RKO (cell line): ENCODE measurements around the gene CDC20B.
A peak's percentile ranks its signal among the peaks of the same experiment; 100 is the strongest.
"Not testable (repeated sequence)": the region's sequence is repeated elsewhere in the genome, so short reads cannot be mapped to it uniquely, and the experiment has no call there.

Experiments used
- DNase-seq: peaks from one replicate; pipeline ENCODE4 v3.0.0-alpha.2; 2016; ENCODE audit warnings: low spot score

Gene CDC20B

DNA sequence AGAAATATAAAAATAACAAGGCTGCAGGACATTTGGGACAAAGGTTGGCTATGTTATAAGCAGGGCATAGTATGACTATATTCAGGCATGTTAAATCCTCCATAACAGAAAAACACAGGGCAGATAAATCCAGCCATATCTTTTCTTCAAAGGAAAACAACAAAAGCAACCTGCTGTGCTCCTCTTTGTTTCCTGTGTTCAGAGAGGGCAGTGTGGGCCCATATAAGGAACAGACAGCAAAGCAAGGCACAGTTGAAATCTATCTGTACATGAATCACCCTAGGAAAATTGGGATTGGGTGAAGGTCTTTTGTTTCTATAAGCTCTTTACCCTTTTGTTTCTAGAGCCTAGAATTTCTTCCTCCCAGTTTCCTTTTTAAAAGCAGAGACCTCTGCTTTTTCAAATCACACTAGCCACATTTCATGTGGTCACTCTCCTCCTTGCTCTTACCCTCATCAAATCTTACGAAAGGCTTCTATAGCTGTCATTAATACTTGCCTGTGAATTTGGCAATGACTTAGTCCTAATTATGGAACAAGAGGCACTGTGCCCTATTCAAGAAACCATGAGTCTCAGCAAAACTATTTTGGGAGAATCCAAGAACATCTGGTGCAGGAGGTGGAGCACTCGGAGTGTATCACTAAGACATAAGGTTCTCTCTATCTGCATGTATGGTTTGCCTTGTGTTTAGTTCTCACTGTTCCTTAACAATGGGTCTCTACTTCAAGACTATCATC lies 68.8 kb downstream of the CDC20B start:
- no peak for DNase-seq

DNA sequence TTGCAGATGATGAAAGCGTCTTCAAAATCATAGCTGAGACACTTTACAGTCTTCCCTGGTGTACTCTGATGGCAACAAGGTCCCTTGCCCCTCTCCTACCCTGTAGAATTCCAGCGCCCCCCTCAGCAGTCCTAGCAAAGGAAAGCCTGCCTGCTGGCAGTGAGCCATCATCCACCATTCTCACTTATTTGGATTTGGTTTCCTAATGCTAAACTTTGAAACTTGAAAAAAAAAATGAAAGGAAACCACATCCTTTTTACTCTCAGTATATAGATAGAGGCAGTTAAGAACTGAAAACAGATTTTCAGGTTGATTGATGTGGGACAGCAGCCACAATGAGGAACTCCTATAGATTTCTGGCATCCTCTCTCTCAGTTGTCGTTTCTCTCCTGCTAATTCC lies 70.6 kb downstream of the CDC20B start, which contains the start of gene GZMA:
Gene GZMA, plus strand, starts transcription at position 299 of the 400 bp plus-strand sequence. Its CDS starts 37 bp downstream, at position 336.
- no peak for DNase-seq

DNA sequence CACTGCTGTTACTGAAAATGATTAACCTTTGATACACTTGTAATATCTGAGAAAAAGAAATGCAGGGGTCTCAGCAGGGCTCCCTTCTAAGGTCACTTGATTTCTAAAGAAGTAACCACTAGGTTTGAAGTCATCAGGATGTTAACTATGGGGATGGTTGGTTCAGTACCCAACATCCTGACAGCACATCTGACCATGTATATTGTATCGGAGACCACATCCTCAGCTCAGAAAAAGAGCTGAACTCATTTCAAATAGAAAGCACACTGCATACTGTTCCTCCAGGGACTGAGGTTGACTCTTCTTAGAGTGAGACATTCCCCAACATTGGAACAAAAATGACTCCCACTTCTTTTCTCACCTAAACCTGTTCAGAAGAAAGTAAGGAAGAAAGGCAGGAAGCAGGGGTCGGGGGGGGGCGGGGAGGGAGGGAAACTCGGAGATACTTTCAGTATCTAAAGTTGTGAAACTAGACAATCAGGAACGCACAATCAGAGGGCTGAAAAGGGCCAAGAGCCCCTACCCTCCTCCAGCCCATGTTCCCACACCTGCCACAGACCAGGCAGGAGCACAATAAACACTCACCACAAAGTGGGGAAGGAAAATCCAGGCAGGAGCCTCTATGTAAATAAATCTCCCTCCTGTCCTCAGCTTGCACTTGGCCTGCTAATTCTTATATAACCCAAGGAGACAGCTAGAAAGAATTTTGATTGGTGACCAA lies 71.3 kb downstream of the CDC20B start:
- DNase-seq = no peak

DNA sequence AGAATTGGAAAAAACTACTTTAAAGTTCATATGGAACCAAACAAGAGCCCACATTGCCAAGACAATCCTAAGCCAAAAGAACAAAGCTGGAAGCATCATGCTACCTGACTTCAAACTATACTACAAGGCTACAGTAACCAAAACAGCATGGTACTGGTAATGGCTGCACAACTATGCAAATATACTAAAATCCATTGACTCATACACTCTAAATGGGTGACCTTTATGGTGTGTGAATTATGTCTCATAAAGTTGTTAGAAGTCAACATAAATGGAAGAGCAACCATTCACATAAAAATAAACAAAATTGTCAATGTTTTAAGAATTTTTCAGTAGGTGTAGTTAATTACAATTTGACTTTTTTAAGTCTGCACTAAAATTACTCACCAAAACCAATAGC lies 71.8 kb downstream of the CDC20B start:
- DNase-seq = not testable (repeated sequence)

DNA sequence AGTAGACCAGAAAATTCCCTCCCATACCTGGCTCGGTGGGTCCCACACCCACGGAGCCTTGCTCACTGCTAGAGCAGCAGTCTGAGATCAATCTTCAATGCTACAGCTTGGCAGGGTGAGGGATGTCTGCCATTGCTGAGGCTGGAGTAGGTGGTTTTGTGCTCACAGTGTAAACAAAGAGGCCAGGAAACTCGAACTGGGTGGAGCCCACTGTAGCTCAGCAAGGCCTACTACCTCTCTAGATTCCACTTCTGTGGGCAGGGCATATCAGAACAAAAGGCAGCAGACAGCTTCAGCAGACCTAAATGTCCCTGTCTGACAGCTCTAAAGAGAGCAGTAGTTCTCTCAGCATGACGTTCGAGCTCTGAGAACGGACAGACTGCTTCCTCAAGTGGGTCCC lies 76.1 kb downstream of the CDC20B start:
- no peak for DNase-seq

DNA sequence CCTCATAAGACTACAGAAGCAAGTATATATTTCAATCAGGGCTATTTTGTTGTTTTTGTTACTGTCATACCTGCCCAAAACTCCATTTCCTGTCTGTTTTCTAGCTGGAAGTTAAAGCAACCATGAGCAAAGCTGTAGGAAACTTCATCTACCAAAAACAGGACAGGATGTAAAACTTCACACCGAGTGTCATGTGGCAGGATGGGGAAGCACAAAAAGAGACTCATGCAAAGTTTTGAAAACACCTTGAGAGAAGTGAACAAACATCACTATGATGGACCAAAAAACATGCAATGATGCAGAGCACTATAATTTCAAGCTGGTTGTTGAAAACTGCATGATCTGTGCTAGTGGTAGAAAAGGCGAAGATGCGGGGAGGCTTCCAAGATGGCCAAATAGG lies 76.8 kb downstream of the CDC20B start:
- DNase-seq = no peak

DNA sequence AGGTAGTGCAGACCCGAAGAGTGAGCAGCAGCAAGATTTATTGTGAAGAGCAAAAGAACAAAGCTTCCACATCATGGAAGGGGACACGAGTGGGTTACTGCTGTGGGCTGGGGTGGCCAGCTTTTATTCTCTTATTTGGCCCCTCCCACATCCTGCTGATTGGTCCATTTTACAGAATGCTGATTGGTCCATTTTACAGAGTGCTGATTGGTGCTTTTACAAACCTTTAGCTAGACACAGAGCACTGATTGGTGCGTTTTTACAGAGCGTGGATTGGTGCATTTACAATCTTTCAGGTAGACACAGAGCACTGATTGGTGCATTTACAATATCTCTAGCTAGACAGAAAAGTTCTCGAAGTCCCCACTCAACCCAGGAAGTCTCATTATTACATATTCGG lies 82.0 kb downstream of the CDC20B start:
- not testable (repeated sequence) for DNase-seq

DNA sequence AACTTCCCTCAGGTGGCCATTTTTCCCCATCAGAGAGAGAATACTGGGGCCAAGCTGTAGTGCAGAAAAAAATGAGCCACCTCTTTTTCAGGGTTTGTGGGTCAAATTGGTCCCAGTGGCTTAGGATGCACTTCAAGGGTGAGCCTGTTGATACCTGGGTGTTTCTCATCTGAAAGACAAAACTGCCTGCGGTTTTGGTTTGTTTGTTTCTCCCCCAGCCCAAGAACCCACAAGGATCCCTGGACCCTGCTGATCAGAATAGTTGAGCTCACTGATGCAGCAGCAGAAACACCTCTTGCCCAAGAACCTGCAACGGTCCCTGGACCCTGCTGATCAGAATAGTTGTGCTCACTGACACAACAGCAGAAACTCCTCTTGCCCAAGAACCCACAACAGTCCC lies 83.7 kb downstream of the CDC20B start:
- DNase-seq = not testable (repeated sequence)

DNA sequence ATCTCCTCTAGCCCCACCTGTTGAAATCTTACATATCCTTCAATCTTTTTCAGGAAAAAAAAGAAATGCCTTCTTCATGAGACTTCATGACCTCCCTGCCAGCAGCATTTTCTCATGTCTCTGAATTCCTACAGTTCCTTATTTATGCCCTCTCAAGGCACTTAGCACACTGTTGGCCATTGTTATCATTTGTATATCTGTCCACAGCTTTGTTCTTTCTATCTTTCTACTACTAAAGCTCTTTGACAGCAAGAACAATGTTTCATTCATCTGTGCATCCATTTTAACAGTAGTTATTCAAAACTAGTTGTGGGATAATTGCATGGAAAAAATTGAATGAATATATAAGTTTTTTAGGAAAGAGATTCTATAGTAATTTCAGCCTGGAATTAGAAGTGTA lies 91.4 kb downstream of the CDC20B start:
- no peak for DNase-seq

DNA sequence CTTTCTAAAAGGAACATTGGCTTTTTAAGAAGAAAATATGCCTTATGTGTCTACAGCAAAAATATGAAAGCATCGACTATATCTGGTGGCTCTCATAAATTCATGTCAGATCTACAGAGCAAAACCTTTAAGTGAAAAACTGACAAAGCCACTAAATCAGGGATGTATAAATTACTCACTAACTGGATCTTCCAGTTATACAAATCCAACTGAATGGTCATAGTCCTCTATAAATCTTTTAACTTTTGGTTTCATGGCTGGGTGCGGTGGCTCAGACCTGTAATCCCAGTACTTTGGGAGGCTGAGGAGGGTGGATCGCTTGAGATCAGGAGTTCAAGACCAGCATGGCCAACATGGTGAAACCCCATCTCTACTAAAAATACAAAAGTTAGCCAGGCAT lies 99.8 kb downstream of the CDC20B start:
- DNase-seq = no peak

DNA sequence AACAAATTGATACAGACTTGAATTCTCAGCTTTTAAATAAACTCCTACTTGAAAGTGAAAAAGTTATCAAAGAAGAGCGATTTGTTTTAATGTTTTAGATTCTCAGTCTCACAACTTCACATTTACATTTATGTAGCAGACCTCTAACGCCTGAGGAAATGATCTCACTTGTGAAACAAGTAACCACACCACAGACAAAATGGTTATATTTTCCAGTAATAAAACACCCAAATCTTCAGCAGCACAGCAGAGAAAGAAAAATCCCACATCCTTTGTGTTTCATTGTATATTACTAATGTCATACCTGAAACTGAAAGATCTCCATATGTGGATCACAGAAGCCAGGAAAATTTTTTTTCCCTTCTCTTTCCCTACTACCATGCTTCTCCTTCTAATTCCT lies 100.3 kb downstream of the CDC20B start:
- no peak for DNase-seq

DNA sequence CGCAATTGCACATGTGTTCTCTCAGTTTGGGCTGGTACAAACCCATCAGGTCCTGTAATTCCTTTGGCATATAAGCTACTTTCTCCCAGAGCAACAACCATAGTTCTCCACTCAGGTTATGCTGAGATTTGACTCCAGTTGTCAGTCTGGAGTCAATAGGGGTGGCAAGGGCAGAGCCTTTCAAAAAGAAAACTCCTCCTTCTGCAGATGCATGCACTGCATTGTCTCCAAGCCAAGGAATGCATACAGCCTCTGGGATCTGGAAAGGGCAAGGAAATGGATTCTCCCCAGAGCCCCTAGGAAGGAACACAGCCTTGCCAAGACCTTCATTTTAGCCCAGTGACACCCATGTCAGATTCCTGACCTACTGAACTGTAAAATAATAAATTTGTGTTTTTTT lies 101.6 kb downstream of the CDC20B start:
- DNase-seq = no peak

DNA sequence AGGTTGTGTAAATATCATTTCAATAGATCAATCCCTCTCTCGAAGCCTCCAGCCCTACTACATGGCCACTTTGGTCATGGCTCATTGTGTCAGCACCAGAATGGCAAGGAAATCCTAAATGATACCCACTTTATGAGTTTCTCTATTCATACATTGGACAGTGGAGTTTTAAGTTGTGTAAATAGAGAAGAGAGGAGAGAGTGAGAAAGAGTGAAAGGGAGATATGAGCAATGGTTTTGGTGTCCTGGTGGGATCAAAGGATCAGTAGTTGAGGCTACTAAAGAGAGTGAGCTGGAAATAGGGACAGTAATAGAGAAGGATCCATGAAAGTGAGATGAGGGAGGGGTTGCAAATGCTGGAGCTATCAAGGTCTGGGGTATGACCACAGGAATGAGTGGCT lies 102.0 kb downstream of the CDC20B start:
- no peak for DNase-seq

DNA sequence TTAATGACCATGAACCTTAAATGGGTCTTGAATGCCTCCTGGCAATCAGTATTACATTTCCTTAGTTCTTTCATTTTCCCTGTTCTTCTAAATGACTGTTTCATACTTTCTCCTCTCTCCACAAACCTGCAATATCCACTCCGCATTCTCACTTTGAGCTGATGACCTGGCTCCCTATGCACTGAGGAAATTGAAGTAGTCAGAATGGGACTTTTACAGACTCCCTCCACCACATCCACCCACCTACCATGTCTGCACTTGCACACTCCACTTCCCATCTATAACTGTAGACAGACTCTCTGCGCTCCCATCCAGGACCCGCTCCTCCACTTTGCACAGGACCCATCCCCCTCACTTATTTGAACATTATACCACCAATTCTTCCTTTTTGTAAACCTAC lies 106.7 kb downstream of the CDC20B start:
- DNase-seq = no peak

DNA sequence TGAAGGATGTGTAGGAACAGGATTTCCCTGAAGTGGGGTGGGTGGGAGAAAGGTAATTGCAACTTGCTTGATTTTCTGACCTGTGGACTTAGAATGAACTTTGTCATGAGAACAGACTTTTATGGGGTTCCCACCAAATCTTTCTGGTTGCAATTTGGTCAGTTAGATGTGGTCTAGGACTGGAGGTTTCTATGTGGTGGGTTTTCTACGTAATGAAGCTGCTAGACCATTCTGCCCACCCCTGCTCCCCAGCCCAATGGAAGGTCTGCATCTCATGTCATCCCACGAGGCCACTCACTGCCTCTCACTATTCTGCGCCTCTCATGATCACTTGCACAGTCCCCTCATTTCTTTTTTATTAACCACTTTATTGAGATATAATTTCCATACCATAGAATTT lies 108.5 kb downstream of the CDC20B start:
- DNase-seq = no peak

DNA sequence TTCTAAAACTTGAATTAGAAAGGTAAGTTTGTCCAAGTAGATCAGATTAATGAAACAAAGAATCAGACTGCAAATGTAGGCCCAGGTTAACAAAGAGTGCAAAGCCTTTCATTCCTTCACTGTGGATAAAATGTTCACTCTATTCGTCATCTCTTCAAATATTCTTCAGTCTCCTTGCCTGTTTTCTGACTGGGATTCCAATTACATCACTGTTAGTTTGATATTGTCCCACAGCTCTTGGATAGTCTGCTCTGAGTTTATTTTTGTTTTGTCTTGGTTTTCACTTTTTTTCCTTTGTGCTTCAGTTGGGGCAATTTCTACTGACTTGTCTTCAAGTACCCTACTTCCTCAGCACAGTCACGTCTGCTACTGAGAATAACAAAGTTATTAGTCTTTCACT lies 109.1 kb downstream of the CDC20B start:
- DNase-seq = no peak

DNA sequence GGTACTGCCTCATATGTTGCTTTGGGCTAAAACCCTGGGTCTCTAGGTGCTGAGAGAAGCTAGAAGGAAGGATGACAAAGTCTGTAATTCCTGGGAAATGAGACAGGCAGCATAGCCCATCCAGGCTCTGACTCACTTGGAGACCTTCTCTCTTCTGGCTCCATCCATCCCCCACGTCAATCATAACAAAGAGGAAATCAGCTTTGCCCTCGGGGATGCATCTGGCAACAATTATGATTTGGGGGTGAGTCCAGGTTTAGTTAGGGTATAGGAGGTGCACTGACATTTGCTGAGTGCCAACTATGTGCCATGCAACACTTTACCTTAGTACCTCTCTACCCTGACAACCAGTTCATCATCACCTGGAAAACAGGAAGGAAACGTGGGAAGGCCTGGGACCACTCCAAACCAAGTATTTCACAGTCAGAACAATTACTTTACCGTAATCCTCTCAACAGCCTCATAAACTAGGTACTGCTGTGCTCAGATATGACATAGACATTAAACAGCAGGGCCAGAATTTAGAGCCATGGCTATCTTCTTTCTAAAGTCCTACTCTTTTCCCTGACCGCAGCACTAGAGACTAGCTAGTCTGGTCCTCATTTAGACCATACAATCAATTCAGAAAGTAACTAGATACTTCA lies 109.6 kb downstream of the CDC20B start:
- DNase-seq = peak; percentile 5
